Thyroid gland (tissue), 4 donors: ENCODE results near the gene OPN1SW.

Experiments
- CTCF ChIP-seq, 6 experiments: fragments of 200-600 bp in 3 of 6; fragments of 450-650 bp in 3 of 6; sonication (generic) in 3 of 6; IDR thresholded peaks; one replicate each; pipeline ENCODE4 v1.5.1; 2016 to 2019; ENCODE audit warnings: antibody characterized with exemption in 6 of 6, mild to moderate bottlenecking in 2 of 6, inconsistent platforms in 1 of 6, moderate library complexity in 1 of 6
- POLR2A ChIP-seq, 2 donors: fragments of 450-650 bp; IDR thresholded peaks; one replicate each; pipeline ENCODE4 v1.6.1; 2017; ENCODE audit warnings: antibody characterized with exemption in 2 of 2, mild to moderate bottlenecking in 2 of 2, moderate library complexity in 1 of 2

GRCh38 chr7:128726737-128727072, 48.9 kb downstream of the OPN1SW start:
- TF ChIP-seq CTCF (IDR thresholded peaks at IDR 0.05) = no peak
- no peak for TF ChIP-seq POLR2A (IDR thresholded peaks at IDR 0.05)
